AG04450 (cell line): ENCODE results near the gene GREM2. TPM values are rescaled to one million over a fixed set of nuclear protein-coding genes. Genes with fewer than 3 reads are reported as not detected.

Source experiments
- CTCF ChIA-PET: fragments of 300-600, 350-600 bp; formaldehyde crosslinking; extraction: SDS; loops from one replicate; lab custom pipeline; 2022; ENCODE audit warnings: antibody characterized with exemption, inconsistent platforms; lab: Charles Lee
- POLR2A ChIA-PET: fragments of 350-600 bp; formaldehyde crosslinking; extraction: SDS; loops from one replicate; lab custom pipeline; 2021; ENCODE audit warnings: antibody characterized with exemption, inconsistent platforms; lab: Yijun Ruan, JAX
- DNase-seq: peaks from one replicate; pipeline ENCODE4 v3.0.0-alpha.2; 2011; ENCODE audit warnings: low read depth, low spot score
- H3K27ac ChIP-seq: one replicate; pipeline ENCODE4 v1.5.1; 2012; ENCODE audit warnings: low read depth, low read length, control low read depth
- H3K27me3 ChIP-seq: one replicate; pipeline ENCODE4 v1.6.0; 2012; ENCODE audit warnings: low read length; ENCODE audit not compliant: control insufficient read depth, insufficient read depth
- H3K4me3 ChIP-seq: 2 replicates; pipeline ENCODE4 v1.5.1; 2011; ENCODE audit warnings: mild to moderate bottlenecking, low read depth, low read length, control low read depth
- H3K9me3 ChIP-seq: 2 replicates; pipeline ENCODE4 v1.5.1; 2012; ENCODE audit warnings: low read length; ENCODE audit not compliant: control insufficient read depth, insufficient read depth
- polyA plus RNA-seq: library from polyadenylated mRNA; depleted of rRNA; stranded (reverse); fragments of >200 nt; gene quantifications from 2 replicates; pipeline ENCODE4 v1.2.3, GENCODE V29; 2011
- small RNA-seq: library from RNA; depleted of rRNA; stranded (forward); fragments of <200 nt; gene quantifications from one replicate; pipeline ENCODE3, GENCODE V24; 2012; ENCODE audit warnings: low read depth; ENCODE audit not compliant: insufficient read length
- TF ChIP-seq, protein P1 (sequence below): IDR thresholded peaks from 2 replicates; pipeline ENCODE4 v1.5.1; 2011; ENCODE audit warnings: low read depth, low read length, control low read depth, inconsistent platforms

Gene GREM2
- polyA plus RNA-seq, 1 experiment, result 2.3 TPM

DNA sequence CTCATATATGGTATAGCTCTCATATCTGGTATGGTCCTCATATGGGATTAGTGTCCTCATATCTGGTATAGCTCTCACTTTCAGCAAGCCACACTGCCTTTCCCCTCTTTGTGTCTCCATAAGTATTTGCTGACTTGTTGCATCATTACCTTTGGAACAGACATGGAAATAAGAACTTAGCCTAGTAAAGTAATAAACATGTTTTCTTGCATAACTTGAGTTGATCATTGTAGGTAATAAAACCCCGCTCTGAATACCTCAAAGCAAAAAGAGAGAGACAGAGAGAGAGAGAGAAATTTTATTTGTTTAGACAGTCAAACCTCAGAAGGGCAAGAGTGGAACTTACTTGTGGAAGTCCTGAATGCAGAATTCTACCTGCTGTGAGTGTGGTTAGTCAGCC is 170.3 kb downstream of the GREM2 start:
- Histone ChIP-seq H3K27ac (no peak overlapping the region), H3K27me3 (no peaks in the 10 kb centered on the region), H3K9me3 (no peaks in the 10 kb centered on the region), H3K4me3 (no peak overlapping the region)
- ChIA-PET POLR2A (no interaction called here), CTCF (no interaction called here)
- TF ChIP-seq, protein P1, sequence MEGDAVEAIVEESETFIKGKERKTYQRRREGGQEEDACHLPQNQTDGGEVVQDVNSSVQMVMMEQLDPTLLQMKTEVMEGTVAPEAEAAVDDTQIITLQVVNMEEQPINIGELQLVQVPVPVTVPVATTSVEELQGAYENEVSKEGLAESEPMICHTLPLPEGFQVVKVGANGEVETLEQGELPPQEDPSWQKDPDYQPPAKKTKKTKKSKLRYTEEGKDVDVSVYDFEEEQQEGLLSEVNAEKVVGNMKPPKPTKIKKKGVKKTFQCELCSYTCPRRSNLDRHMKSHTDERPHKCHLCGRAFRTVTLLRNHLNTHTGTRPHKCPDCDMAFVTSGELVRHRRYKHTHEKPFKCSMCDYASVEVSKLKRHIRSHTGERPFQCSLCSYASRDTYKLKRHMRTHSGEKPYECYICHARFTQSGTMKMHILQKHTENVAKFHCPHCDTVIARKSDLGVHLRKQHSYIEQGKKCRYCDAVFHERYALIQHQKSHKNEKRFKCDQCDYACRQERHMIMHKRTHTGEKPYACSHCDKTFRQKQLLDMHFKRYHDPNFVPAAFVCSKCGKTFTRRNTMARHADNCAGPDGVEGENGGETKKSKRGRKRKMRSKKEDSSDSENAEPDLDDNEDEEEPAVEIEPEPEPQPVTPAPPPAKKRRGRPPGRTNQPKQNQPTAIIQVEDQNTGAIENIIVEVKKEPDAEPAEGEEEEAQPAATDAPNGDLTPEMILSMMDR, result no peak
- DNase-seq, result no peak

Small RNAs within 50 kb of the gene (small RNA-seq; reads per million reads assigned to genes)
- gene RNU5F-8P, result not detected
